ENCODE data around the gene STAP2. TPM values are rescaled to one million over a fixed set of nuclear protein-coding genes. Genes with fewer than 3 reads are reported as not detected.

The STAP2 gene
- total RNA-seq, 1 donor from 2014 or later = 6.8 TPM

GRCh38 chr19:4373013-4373367 lies 34.4 kb upstream of the STAP2 start:
- Histone ChIP-seq H3K9me3 (ENCODE audit: low read depth) (no peaks in the 10 kb centered on the region), H3F3A (ENCODE audit: low read depth) (peaks cover 21% of the 10 kb centered on the region), H3K4me2 (no peak overlapping the region), H3K9ac (no peak overlapping the region), H3K36me3 (no peaks in the 10 kb centered on the region), H3K27me3 (no peaks in the 10 kb centered on the region), H3K4me1 (peaks cover 39% of the 10 kb centered on the region), H4K20me1 (ENCODE audit: low read depth) (peaks cover 98% of the 10 kb centered on the region), H3K4me3 (no peak overlapping the region), H2AFZ (replicated peaks) (no peak overlapping the region), H3K79me2 (ENCODE audit: low read depth) (peaks cover 54% of the 10 kb centered on the region), H3K27ac (no peak overlapping the region)
- peaks cover 2% of the 10 kb centered on the region for H3K36me3 Mint-ChIP-seq
- no peak overlapping the region for H3K27ac Mint-ChIP-seq
- H3K4me1 Mint-ChIP-seq = peaks cover 43% of the 10 kb centered on the region
- no peak overlapping the region for H3K4me3 Mint-ChIP-seq
- DNase-seq (ENCODE audit: low spot score) = no peak
- no peaks in the 10 kb centered on the region for H3K9me3 Mint-ChIP-seq
- TF ChIP-seq EZH2 (IDR thresholded peaks at IDR 0.05) (no peak), EZH2phosphoT487 (IDR thresholded peaks at IDR 0.05) (no peak)
- TF ChIP-seq, protein P1, sequence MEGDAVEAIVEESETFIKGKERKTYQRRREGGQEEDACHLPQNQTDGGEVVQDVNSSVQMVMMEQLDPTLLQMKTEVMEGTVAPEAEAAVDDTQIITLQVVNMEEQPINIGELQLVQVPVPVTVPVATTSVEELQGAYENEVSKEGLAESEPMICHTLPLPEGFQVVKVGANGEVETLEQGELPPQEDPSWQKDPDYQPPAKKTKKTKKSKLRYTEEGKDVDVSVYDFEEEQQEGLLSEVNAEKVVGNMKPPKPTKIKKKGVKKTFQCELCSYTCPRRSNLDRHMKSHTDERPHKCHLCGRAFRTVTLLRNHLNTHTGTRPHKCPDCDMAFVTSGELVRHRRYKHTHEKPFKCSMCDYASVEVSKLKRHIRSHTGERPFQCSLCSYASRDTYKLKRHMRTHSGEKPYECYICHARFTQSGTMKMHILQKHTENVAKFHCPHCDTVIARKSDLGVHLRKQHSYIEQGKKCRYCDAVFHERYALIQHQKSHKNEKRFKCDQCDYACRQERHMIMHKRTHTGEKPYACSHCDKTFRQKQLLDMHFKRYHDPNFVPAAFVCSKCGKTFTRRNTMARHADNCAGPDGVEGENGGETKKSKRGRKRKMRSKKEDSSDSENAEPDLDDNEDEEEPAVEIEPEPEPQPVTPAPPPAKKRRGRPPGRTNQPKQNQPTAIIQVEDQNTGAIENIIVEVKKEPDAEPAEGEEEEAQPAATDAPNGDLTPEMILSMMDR (IDR thresholded peaks at IDR 0.05) = no peak
- peaks cover 2% of the 10 kb centered on the region for H3K27me3 Mint-ChIP-seq (ENCODE audit: insufficient read depth, low read depth)

DNA sequence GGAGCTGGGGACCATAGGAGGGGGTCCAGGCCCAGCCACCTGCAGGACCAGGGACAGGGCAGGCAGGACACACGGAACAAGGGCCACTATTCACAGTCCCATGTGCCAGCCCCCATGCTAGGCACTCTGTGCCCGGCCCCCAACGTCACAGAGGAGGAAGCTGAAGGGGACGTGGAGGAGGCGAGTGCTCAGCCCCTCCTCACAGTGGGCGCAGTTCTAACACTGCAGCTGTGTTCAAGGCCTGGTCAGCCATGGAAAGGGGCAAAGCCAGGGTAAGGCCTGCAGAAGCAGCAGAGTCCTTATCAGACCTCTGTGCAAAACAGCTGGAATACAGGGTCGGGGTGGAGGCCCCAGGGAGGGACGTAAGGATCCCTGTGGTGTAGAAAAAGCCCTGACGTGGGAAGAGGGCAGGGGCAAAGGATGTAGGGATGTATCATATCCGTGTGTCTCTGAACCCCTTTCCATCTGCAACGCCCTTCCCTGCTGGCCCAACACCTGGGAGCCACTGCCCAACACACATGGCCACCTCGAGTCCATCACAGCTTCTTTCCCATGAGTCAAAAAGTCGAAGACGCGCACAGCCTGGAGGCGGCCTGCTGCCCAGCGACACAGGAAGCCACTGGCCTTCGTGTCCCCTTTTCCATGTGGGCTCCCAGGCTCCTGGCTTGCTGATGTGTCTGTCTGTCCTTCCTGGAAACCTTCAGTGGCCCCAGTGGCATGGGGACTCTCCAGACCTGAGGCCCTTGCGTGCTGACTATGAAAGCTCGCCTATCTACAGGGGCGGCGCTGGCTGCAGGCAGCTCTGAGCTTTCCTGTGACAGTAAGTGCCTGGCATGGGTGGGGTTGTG lies 33.8 kb upstream of the STAP2 start:
- Mint-ChIP-seq H3K4me1 (peaks cover 49% of the 10 kb centered on the region), H3K27ac (no peak overlapping the region), H3K4me3 (no peak overlapping the region), H3K9me3 (no peaks in the 10 kb centered on the region), H3K36me3 (peaks cover 2% of the 10 kb centered on the region), H3K27me3 (ENCODE audit: insufficient read depth, low read depth) (peaks cover 2% of the 10 kb centered on the region)
- Histone ChIP-seq H2AFZ (replicated peaks) (no peak overlapping the region), H3K27me3 (no peaks in the 10 kb centered on the region), H3F3A (ENCODE audit: low read depth) (peaks cover 21% of the 10 kb centered on the region), H3K4me3 (no peak overlapping the region), H3K4me1 (peaks cover 39% of the 10 kb centered on the region), H4K20me1 (ENCODE audit: low read depth) (peaks cover 98% of the 10 kb centered on the region), H3K9ac (no peak overlapping the region), H3K9me3 (ENCODE audit: low read depth) (no peaks in the 10 kb centered on the region), H3K36me3 (no peaks in the 10 kb centered on the region), H3K79me2 (ENCODE audit: low read depth) (peaks cover 56% of the 10 kb centered on the region), H3K27ac (no peak overlapping the region), H3K4me2 (no peak overlapping the region)
- no peak for DNase-seq (ENCODE audit: low spot score)
- TF ChIP-seq EZH2phosphoT487 (IDR thresholded peaks at IDR 0.05) = no peak
- no peak for TF ChIP-seq EZH2 (IDR thresholded peaks at IDR 0.05)
- TF ChIP-seq, protein P1 (IDR thresholded peaks at IDR 0.05) = no peak

DNA sequence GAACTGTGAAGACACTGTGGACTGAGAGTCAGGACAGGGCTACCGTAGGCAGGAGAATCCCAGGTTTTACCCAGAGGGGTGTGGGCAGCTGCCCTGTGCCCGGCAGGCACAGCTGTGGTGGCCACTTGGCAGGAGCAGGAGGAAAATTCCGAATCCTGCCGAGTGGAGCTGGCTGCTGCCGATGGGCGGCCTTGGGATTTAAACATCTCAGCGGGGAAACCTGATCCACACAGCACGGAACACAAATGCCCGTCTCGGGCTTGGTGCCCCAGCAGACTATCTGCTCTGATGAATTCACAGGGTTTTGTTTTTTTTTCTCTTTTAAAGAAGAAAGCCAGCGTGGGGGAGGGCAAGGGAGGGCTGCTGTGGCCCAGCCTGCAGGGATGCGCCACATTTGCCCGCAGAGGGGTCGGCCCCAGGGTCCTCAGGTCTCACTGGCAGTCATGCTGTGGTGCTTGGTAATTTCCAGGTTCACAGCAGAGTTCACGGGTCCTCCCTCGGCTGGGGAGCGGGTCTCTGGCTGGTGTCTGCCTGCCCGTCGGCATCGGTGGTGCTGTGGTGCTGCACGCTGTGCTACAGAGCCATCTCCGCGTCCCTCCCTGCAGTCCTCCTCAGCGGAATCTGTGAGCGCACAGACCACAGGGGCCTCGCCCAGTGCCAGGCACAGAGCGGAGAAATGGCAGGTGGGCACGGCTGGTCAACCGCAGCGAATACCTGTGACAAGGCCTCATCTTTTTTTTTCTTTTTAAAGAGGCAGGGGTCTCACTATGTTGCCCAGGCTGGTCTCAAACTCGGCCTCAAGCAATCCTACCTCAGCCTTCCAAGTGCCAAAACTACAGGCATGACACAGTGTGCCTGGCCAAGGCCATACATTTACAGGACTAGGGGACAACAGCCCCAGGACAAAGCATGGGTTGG lies 32.9 kb upstream of the STAP2 start:
- DNase-seq (ENCODE audit: low spot score) = no peak
- Histone ChIP-seq H3K4me1 (peaks cover 34% of the 10 kb centered on the region), H3K9ac (peak overlapping the region; percentile 15), H3K79me2 (ENCODE audit: low read depth) (peaks cover 59% of the 10 kb centered on the region), H2AFZ (replicated peaks) (no peak overlapping the region), H3K27me3 (no peaks in the 10 kb centered on the region), H3K4me2 (no peak overlapping the region), H3K4me3 (no peak overlapping the region), H3K27ac (peak overlapping the region; percentile 37), H4K20me1 (ENCODE audit: low read depth) (peaks cover 95% of the 10 kb centered on the region), H3F3A (ENCODE audit: low read depth) (peaks cover 15% of the 10 kb centered on the region), H3K36me3 (no peaks in the 10 kb centered on the region), H3K9me3 (ENCODE audit: low read depth) (no peaks in the 10 kb centered on the region)
- peak overlapping the region; percentile 74 for H3K27ac Mint-ChIP-seq
- no peaks in the 10 kb centered on the region for H3K9me3 Mint-ChIP-seq
- peaks cover 3% of the 10 kb centered on the region for H3K27me3 Mint-ChIP-seq (ENCODE audit: insufficient read depth, low read depth)
- no peak overlapping the region for H3K4me3 Mint-ChIP-seq
- H3K36me3 Mint-ChIP-seq = peaks cover 2% of the 10 kb centered on the region
- H3K4me1 Mint-ChIP-seq = peaks cover 42% of the 10 kb centered on the region
- TF ChIP-seq, protein P1 (IDR thresholded peaks at IDR 0.05) = no peak
- TF ChIP-seq EZH2phosphoT487 (IDR thresholded peaks at IDR 0.05) (no peak), EZH2 (IDR thresholded peaks at IDR 0.05) (no peak)

All from neural progenitor cell (in vitro differentiated cells).